ENCODE measurements around the gene EDEM3.
"Not testable (repeated sequence)": the region's sequence is repeated elsewhere in the genome, so short reads cannot be mapped to it uniquely, and the experiment has no call there.

Gene EDEM3

GRCh38 chr1:184743062-184743756 lies 11.4 kb downstream of the EDEM3 start:
- DNase-seq (ENCODE audit: low read depth in 2 of 2), result no peak

GRCh38 chr1:184740344-184740743 lies 14.3 kb downstream of the EDEM3 start:
- DNase-seq (ENCODE audit: low read depth in 2 of 2), result no peak

- no peak for DNase-seq (ENCODE audit: low read depth in 2 of 2)
Measured at GRCh38 chr1:184739796-184740195, 14.9 kb downstream of the EDEM3 start.

GRCh38 chr1:184739070-184739469 lies 15.6 kb downstream of the EDEM3 start:
- DNase-seq (ENCODE audit: low read depth in 2 of 2), result no peak

GRCh38 chr1:184734980-184735379 lies 19.7 kb downstream of the EDEM3 start:
- no peak for DNase-seq (ENCODE audit: low read depth in 2 of 2)

GRCh38 chr1:184724843-184725242 lies 29.8 kb downstream of the EDEM3 start:
- no peak for DNase-seq (ENCODE audit: low read depth in 2 of 2)

- no peak for DNase-seq (ENCODE audit: low read depth in 2 of 2)
Measured at GRCh38 chr1:184716158-184716557, 38.5 kb downstream of the EDEM3 start.

- DNase-seq (ENCODE audit: low read depth in 2 of 2), result no peak
Measured at GRCh38 chr1:184709418-184709817, 45.2 kb downstream of the EDEM3 start.

GRCh38 chr1:184708084-184708676 lies 46.5 kb downstream of the EDEM3 start:
- no peak for DNase-seq (ENCODE audit: low read depth in 2 of 2)

- DNase-seq (ENCODE audit: low read depth in 2 of 2), result no peak
Measured at GRCh38 chr1:184705271-184705670, 49.4 kb downstream of the EDEM3 start.

GRCh38 chr1:184701816-184702215 lies 52.8 kb downstream of the EDEM3 start:
- DNase-seq (ENCODE audit: low read depth in 2 of 2), result no peak

- DNase-seq (ENCODE audit: low read depth in 2 of 2), result no peak
Measured at GRCh38 chr1:184698969-184699368, 55.7 kb downstream of the EDEM3 start.

GRCh38 chr1:184698016-184698415 lies 56.6 kb downstream of the EDEM3 start:
- no peak for DNase-seq (ENCODE audit: low read depth in 2 of 2)

GRCh38 chr1:184696403-184696802 lies 58.3 kb downstream of the EDEM3 start:
- DNase-seq (ENCODE audit: low read depth in 2 of 2), result no peak

GRCh38 chr1:184695023-184695422 lies 59.6 kb downstream of the EDEM3 start:
- no peak for DNase-seq (ENCODE audit: low read depth in 2 of 2)

- DNase-seq (ENCODE audit: low read depth in 2 of 2), result no peak
Measured at GRCh38 chr1:184693011-184693410, 61.6 kb downstream of the EDEM3 start.

- DNase-seq (ENCODE audit: low read depth in 2 of 2), result no peak
Measured at GRCh38 chr1:184691719-184692324, 62.8 kb downstream of the EDEM3 start.

GRCh38 chr1:184686540-184686939 lies 68.1 kb downstream of the EDEM3 start:
- no peak for DNase-seq (ENCODE audit: low read depth in 2 of 2)

GRCh38 chr1:184685116-184685515 lies 69.5 kb downstream of the EDEM3 start:
- DNase-seq (ENCODE audit: low read depth in 2 of 2), result no peak

- DNase-seq (ENCODE audit: low read depth in 2 of 2), result no peak
Measured at GRCh38 chr1:184684285-184685074, 70.2 kb downstream of the EDEM3 start.

GRCh38 chr1:184682956-184683355 lies 71.7 kb downstream of the EDEM3 start:
- no peak for DNase-seq (ENCODE audit: low read depth in 2 of 2)

GRCh38 chr1:184680611-184681225 lies 73.9 kb downstream of the EDEM3 start:
- DNase-seq (ENCODE audit: low read depth in 2 of 2), result not testable (repeated sequence)
